H4 (cell line): ENCODE data around the gene FAM98B. TPM values are rescaled to one million over a fixed set of nuclear protein-coding genes. Genes with fewer than 3 reads are reported as not detected.

Experiments
- DNase-seq: peaks from one replicate; pipeline ENCODE4 v3.0.0-alpha.2; 2015; ENCODE audit warnings: low spot score
- total RNA-seq: library from RNA; depleted of rRNA; stranded (reverse); fragments of >200 nt; shearing (Covaris generic); gene quantifications from 2 replicates; pipeline ENCODE4 v1.2.3, GENCODE V29; 2014

The FAM98B gene
- total RNA-seq, 1 experiment from 2014 or later: 7.2 TPM

DNA sequence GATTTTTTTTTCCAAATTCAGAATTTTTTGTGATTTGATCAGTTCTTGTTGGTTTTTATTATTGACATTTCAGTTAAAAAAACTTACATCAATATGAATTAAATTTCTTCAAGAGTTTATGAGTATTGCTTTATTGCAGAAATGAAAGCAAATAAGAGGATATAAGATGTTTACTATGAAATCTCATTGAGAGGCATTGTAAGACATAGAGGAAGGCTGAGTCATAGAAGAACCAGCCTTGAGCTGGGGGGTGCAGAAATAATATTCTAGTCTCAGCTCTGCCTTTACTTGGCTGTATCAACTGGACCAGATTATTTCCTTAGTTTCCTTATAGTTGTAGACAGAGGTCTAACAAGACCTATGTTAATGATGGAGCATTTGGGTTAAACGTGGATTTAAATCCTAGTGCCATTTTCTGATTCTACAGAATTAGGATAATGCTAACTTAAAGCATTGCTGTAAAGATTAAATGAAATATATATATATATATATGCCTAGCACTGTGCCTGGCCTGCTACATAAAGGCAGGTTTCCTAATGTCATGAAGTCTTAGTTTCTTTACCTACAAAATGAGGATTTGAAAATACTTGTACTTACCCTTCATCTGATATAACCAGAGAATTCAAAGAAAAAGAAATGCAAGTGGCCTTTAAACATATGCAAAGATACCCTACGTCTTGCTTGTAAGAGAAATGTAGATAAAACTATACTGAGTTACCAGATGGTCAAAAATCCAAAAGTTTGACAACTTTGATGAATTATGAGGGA, 7.3 kb downstream of the FAM98B start:
- DNase-seq: no peak

DNA sequence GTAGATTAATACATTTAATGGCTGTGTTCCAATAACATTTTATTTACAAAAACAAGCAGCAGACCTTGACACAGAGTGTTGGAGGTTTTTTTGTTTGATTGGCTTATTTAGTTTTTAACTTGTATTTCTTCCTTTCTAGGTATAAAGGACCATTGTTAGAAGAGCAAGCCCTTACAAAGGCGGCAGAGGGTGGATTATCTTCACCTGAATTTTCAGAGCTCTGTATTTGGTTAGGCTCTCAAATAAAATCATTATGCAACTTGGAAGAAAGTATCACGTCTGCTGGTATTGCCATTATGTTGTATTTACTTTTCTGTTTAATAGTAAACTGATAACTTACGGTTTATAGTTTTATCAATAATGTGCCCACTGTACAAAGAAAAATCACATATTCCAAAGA, 10.0 kb downstream of the FAM98B start:
- DNase-seq: no peak

DNA sequence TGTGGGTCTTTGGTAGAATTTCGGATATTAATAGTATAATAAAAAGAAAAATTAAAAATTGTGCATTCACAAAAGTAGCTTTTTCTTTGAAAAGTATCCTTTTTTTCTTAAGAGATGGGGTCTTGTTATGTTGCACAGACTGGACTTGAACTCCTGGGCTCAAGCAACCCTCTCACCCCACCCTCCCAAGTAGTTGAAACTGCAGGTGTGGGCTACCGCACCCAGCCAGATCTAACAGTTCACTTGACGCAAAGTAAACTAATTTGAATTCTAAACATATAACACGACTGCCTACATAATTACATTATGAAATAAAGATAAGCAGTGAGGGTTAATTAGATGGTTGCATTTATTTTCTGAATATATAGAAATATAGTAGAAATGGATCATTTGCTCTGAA, 10.7 kb downstream of the FAM98B start:
- DNase-seq: no peak

DNA sequence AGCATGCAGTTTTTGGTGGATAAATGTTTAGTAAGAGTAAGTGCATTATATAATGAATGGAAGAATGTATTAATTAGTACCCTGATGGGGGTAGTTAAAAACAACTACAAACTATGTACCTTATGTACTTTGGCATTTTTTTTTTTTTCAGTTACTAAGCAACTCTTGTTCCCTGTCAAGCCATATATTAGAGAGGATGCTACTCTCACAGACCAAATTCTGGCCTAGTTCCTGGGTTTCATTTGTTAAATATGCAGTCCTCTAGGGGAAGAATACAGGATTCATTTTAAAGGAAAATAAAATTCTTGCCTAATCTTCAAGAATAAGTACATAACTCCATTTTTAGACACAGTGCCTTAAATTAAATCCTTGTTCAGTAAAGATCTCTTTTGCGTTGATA, 16.9 kb downstream of the FAM98B start:
- no peak for DNase-seq

DNA sequence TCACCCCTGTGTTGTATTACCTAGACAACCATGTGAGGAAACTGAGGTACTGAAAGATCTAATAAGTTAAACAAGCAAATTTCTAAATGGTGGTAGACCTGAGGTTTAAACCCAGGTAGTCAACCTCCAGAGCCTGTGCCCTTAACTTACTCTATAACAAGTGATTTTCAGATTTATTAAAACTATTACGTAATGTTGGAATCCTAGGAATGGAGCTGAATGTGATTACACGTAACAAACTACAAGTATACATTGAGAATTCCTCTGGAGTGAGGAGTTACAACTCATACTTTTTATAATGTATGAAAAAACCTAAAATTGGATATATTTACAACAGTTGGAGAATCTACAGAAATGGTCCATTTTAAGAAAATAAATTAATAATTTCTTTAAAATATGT, 18.0 kb downstream of the FAM98B start:
- DNase-seq: no peak

DNA sequence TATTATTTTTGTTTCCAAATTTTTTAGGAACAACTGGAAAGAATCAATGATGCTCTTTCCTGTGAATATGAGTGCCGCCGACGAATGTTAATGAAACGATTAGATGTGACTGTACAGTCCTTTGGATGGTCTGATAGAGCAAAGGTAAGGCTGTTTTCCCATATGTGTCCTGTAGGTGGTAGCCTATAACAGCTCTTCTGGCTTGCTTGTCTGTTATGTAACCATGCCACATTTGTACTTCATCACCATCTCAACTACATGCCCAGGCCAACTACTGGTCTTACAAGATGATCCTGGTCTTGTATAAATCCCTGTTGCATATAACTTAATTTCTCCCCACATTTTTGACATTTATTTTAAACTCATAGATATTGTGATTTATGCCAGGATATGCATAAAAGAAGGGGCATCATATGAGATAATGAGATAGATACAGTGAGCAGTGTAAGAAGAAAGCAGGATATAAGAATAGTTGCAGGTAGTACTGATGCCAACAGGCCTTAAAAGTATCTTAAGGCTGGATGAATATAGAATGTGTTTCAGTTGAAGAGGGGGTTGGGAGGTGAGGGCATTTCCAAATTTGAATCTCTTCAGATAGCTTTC, 20.3 kb downstream of the FAM98B start:
- DNase-seq: peak; percentile 70

DNA sequence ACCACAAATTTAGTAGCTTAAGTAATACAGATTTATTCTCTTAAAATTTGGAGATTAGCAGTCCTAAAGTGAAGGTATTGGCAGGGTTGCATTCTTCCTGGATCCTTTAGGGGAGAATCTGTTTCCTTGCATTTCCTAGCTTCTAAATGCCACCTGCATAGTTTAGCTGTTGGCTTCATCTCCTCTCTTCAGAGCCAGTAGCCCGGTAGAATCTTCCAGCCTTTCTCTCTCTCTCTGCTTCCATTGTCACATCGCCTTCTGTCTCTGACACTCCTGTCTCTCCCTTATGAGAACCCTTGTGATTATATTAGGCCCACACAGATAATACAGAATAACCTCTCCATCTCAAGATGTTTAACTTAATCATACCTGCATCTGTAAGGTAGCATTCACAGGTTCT, 21.4 kb downstream of the FAM98B start:
- DNase-seq: no peak

DNA sequence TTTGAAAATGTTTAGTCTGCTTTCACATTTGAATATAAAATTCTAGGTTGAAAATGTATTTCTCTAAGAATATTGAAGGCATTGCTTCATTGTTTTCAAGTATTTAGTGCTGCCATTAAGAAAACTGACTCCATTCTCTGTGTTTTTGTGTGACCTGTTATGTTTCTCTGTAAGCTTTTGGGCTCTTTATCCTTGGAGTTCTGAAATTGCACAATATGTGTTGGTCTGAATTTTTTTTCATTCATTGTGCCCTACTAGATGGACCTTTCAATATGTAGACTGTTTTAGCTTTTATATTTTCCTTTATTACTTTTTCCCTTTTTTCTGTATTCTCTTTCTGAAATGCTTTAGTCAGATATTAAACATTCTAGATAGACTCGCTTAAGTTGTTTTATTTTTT, 22.2 kb downstream of the FAM98B start:
- DNase-seq: no peak

DNA sequence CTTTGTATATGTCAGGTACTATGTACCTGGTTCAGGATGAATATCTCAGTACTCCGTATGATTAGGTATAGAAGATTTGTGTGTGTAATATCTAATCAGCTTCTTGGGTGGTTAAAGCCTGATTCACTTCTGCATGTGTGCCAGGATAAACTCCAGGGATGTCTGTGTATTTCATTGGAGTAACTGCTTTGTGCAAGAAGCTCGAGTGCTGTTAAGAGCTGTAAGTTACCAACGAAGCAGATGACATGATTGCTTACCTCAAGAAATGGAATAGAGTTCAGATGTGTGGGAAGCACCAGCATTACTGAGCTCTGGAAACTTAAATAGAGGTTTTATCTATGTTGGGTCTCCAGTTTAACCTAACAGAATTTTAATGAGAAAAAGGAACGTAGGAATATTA, 23.7 kb downstream of the FAM98B start:
- no peak for DNase-seq

DNA sequence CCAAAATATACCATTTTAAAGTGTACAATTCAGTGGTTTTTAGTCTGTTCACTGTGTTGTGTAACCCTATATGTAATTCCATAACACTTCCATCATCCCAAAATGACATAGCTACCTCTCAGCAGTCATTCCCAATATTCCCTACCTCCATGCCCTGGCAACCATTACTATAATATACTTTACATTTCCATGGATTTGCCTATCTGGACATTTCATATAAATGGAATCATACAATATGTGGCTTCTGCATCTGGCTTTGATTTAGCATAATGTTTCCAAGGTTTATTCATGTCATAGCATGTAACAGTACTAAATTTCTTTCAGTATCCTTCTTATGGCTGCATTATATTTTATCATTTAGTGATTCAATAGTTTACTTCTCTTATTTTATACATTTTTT, 25.3 kb downstream of the FAM98B start:
- no peak for DNase-seq

DNA sequence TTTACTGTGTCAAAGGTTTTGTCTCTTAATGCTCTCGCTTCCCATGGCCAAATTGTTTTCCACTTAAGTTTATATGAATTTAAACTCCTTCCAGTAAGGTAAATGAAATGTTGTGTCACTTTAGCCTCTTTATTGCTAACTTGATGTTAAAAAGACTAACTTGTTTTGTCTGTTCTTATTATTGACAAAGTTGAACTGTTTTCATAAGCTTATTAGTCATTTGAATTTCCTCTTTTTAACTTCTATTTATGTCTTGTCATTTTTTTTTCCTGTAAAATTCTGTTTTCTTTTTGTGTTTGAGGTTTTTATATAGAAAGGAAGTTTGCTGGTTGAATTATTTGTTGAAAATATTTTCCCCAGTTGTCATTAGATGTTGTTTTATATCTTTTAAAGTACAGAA, 25.8 kb downstream of the FAM98B start:
- DNase-seq: no peak

DNA sequence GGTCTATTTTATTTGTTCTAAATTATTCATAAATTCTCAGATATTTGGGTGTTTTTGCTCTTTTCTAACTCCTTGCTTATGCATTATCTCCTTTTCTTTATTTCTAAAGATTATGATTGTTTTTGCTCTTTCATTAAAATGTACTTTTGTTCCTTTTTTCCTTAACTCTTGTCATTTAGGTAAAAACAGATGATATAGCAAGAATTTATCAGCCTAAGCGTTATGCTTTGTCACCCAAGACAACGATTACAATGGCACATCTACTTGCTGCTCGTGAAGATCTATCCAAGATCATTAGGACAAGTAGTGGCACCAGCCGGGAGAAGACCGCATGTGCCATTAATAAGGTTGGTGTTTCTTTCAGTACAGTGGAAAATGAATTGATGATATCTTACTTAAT, 27.2 kb downstream of the FAM98B start:
- no peak for DNase-seq

DNA sequence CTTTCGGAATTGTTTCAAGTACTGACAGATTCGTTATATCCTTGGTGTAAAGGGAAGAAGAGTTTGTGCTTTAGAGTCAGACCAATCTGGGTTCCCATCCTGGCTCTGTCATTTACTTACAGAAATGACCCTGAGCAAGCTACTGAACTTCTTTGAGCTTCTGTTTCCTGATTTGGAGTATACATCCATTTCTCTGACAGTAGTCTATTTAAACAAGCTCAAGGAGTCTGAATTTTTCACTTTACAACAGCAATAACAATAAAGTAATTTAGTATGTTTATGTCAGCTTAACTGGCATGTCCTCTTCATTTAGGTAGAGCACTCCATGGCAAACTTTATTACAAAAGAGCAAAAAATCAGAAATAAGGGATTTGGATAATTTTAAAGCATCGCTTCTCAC, 27.8 kb downstream of the FAM98B start:
- DNase-seq: no peak

DNA sequence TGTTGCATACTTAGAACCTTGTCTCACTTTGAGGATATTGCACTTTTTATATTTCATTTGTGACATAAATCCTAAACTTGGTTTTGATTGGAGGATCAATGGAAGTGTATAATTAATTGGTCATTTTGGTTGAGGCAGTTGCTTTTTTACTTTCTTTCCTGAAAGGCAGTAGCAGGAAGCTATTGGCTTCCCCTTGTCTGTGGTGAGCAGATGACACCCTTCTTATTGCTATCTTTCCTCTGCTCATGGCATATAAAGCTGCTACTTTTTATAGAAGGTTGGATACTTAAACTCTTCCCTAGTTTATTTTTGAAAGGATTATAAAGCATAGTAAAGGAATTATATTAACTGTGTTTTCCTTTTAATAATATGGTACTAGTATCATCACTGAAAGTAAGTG, 28.6 kb downstream of the FAM98B start:
- no peak for DNase-seq

DNA sequence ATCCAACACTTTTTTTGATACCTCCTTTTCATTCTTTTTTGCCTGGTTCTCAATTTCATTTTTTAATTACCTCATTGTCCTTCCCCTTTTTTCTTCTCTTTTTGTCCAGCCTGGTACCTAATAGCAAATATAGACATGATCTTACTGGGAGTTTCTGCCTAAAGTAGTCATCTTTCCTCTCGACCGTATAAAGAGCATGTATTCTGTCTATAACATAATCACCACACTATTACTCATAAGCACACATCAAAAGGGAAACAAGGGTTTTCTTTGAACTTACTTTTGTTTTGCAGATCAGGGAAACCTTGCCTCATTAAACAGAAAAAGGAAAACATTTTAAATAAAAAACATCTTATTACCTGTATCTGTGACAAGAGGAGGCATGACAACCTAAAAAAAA, 33.0 kb downstream of the FAM98B start:
- no peak for DNase-seq

DNA sequence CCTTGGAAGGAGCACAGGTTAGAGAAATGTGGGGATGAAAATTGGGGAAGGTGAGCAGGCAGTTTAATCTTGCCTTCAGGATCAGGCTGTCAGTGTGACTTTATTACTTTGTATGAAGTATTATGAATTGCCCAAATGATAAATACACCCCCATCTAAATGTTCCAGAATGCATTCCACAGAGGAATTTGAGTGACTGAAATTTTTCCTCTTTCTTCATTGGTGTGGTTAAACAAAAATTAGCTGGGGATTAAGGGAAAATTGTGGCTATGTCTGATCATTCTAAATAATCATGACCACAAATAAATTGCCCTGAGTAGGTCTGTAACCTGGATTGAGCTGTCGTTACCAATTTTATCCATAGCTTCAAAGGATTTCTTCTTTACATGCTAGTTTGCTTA, 33.5 kb downstream of the FAM98B start:
- no peak for DNase-seq

DNA sequence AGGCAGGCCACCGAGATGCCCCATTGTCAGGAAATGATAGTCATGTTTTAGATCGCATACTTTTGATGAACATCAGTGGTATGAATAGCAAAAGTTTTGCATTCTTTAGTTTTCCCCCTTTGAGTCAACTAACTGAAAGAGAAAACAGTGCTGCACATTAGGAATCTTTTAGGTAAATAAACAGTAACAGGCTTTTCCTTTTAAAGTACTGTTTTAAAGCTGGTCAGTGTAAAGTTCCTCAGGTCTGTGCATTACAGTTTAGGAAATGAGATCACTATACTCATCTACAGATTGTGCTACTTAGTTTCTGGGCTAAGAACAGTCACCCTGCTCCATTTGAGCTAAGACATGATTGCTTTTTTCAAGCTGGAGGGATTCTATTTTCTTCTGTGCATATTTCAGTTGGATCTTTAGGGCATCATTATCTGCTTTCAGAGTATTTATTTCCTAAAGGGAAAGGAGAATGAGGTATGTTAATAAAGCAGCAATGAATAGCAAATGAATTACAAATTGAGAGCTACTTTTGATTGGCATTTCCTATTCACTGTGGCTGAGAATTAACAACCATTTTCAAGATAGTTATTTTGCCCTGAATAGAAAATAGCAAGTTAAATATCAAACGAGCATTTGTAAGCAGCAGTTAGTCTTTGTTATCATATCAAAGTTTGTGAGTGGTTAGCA, 36.5 kb downstream of the FAM98B start:
- no peak for DNase-seq

DNA sequence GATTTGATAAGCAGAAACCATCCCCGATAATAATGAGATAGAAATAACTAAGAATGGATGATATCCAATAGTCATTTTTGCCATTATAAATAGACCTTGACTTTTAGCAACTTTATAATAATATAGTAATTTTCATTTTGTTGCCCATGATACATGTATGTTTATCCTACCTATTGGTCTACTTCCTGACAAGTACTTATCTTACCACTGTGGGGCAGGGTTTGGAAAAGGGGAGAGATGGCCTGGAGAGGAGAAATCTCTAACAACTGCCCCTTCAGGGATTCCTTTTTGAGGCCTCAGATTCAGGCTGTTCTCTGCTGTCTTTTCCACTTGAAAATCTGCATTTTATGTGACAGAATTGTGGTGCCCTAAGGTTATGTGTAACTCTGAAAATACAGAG, 42.2 kb downstream of the FAM98B start:
- no peak for DNase-seq

DNA sequence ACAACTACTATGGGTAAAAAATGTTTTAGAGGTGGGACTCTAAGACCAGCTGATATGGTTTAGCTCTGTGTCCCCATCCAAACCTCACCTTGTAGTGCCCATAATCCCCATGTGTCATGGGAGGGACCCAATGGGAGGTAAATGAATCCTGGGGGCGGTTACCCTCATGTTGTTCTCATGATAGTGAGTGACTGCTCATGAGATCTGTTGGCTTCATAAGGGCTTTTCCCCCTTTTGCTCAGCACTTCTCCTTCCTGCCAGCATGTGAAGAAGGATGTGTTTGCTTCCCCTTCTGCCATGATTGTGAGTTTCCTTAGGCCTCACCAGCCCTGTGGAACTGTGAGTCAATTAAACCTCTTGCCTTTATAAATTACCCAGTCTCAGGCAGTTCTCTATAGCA, 45.7 kb downstream of the FAM98B start:
- DNase-seq: no peak

DNA sequence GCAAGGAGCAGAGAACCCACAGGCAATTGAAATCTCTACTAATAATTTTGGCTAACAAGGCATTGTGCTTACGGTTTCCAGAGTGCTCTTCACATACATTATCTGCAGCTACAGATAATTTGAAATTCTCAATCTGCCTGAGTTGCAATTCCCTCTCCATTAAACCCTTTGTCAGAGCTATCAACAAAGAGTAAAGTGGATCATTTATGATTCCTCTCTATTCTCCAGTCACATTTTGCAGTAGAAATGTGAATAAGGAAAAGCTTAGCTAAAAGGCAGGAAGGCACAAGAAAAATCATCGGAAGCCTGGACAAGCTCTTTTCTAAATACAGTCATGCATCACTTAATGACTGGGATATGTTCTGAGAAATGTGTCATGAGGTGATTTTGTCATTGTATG, 49.6 kb downstream of the FAM98B start:
- DNase-seq: no peak

DNA sequence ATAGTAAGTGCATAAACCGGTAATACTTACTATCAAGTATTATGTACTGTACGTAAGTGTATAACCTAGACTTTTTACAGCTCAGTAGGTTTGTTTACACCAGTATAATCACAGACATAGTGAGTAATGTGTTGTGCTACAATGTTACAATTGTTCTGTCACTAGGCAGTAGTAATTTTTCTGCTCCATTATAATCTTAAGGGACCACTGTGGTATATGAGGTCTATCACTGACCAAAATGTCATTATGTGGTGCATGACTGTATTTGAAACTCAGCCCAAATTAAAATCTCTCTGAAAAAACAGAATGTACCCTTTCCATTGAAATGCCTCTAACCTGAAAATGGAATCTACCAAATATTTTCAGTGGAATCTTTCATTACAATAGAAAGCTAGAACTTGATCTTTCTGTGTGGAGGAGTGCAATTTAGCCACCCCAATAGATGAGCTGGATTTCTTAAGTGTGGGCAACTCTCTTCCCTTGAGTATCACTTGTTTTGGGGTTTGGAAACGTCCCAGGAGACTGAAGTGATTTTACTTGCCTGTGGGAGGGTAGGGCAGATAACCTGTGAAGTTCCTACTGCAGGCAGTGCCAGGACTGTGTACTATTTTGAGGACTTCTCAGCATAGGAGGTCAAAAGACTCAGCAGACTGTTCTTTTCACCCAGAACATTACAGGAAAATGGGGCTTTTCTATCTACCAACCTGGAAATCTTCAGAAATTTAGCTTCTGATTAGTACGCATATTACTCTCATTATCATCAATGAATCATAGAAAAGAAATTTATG, 50.9 kb downstream of the FAM98B start:
- peak; percentile 8 for DNase-seq

DNA sequence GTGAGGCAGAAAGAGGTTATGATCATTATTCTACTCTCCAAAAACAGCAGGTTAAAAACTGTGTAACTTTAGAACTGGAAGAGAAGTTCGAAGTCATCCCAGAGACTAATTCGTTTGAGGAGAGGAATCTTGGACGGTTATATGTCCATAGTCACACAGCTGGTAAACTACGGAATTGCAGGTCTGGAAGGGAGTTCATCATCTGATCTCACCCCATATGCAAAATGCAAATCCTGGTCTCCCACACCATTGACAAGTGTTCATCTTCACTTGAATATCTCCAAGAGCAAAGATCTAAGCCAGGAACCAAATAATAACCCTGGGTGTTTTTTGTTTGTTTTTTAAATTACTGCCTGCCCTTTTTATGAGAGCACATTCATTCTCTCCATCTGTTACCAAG, 53.1 kb downstream of the FAM98B start:
- DNase-seq: no peak

DNA sequence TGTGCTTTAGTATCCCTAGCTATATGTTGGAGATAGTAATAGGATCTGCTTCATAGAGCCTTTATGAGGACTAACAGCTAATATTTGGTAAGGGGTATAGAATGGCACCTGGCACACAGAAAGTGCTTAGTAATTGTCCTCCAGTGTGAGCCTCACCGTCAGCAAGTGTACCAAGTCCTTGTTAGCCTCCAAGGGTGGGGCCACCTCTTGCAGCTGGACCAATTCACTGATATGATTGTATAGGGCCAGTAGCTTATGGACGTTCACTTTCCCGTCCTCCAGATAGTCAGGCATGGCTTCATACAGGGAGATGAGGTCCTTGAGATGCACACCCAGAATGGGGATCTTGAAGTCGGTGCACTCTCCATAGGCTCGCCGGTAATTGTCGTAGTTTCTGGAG, 53.6 kb downstream of the FAM98B start:
- DNase-seq: no peak
